Cardiac muscle cell (in vitro differentiated cells and primary cell): ENCODE data around the gene UQCRQ. TPM values are rescaled to one million over a fixed set of nuclear protein-coding genes. Genes with fewer than 3 reads are reported as not detected.

ENCODE experiments used
- DNase-seq, 2 donors: peaks; one replicate each; pipeline versions ENCODE4 v3.0.0 to v3.0.0-alpha.2; 2010 to 2017; ENCODE audit warnings: low read depth in 1 of 2, low spot score in 1 of 2
- H3K27ac ChIP-seq: fragments of 200-600 bp; sonication (generic); 2 replicates; pipeline ENCODE4 v1.5.1; 2016
- H3K27me3 ChIP-seq: fragments of 200-600 bp; sonication (generic); 2 replicates; pipeline ENCODE4 v1.6.0; 2016; ENCODE audit warnings: control low read depth
- H3K36me3 ChIP-seq: fragments of 200-600 bp; sonication (generic); 2 replicates; pipeline ENCODE4 v1.5.1; 2016; ENCODE audit warnings: control low read depth
- H3K4me1 ChIP-seq: fragments of 200-600 bp; sonication (generic); 2 replicates; pipeline ENCODE4 v1.8.1; 2017; ENCODE audit warnings: low read depth, mild to moderate bottlenecking, mixed run types
- H3K4me3 ChIP-seq: fragments of 200-600 bp; sonication (generic); 2 replicates; pipeline ENCODE4 v1.5.1; 2016; ENCODE audit warnings: mild to moderate bottlenecking
- H3K9me3 ChIP-seq: fragments of 200-600 bp; sonication (generic); 2 replicates; pipeline ENCODE4 v1.5.1; 2017; ENCODE audit warnings: low read depth, mild to moderate bottlenecking, control low read depth
- CTCF ChIP-seq: IDR thresholded peaks from 2 replicates; pipeline ENCODE4 v1.5.1; 2012; ENCODE audit warnings: low read depth, mild to moderate bottlenecking, low read length
- polyA plus RNA-seq: library from polyadenylated mRNA; unstranded; fragments of >200 nt; fragmentation: Nextera tagmentation; extraction: Ambion mirVana; gene quantifications from 2 replicates; pipeline ENCODE4 v1.2.1, GENCODE V29; 2016
- total RNA-seq: library from RNA; depleted of rRNA; stranded (reverse); fragments of >200 nt; gene quantifications from 2 replicates; pipeline ENCODE4 v1.2.3, GENCODE V29; 2016

Gene UQCRQ
- total and polyA plus RNA-seq, 2 experiments from 2014 or later: 97.0 to 1,297 TPM

- TF ChIP-seq CTCF: no peak
- Histone ChIP-seq H3K27ac (no peak within 1 kb of the TSS), H3K4me3 (peak within 1 kb of the TSS; percentile 47), H3K4me1 (no peaks in the 10 kb centered on the region), H3K27me3 (peaks cover 58% of the 10 kb centered on the region), H3K36me3 (no peaks in the 10 kb centered on the region), H3K9me3 (no peaks in the 10 kb centered on the region)
- peak; percentile 66 to 82 for DNase-seq
These were observed 35.9 kb upstream of the UQCRQ start, which contains the start of gene SHROOM1 for GRCh38 chr5:132830436-132831094. TSS of gene SHROOM1 (minus strand) at chr5:132830647. CDS start at chr5:132826140, 4,507 bp downstream.

GRCh38 chr5:132831095-132831860, 35.2 kb upstream of the UQCRQ start:
- Histone ChIP-seq H3K4me1 (no peaks in the 10 kb centered on the region), H3K9me3 (no peaks in the 10 kb centered on the region), H3K36me3 (no peaks in the 10 kb centered on the region), H3K4me3 (no peak overlapping the region), H3K27me3 (peaks cover 51% of the 10 kb centered on the region), H3K27ac (no peak overlapping the region)
- no peak for TF ChIP-seq CTCF
- DNase-seq: no peak

- no peak for TF ChIP-seq CTCF
- DNase-seq: no peak
- Histone ChIP-seq H3K27ac (no peak overlapping the region), H3K9me3 (no peaks in the 10 kb centered on the region), H3K4me3 (no peak overlapping the region), H3K4me1 (no peaks in the 10 kb centered on the region), H3K27me3 (peaks cover 38% of the 10 kb centered on the region), H3K36me3 (no peaks in the 10 kb centered on the region)
These were observed 33.8 kb upstream of the UQCRQ start for GRCh38 chr5:132832612-132833011.

- no peak for DNase-seq
- Histone ChIP-seq H3K27me3 (peaks cover 23% of the 10 kb centered on the region), H3K9me3 (no peaks in the 10 kb centered on the region), H3K4me1 (no peaks in the 10 kb centered on the region), H3K27ac (no peak overlapping the region), H3K36me3 (no peaks in the 10 kb centered on the region), H3K4me3 (no peak overlapping the region)
- no peak for TF ChIP-seq CTCF
These were observed 32.4 kb upstream of the UQCRQ start for GRCh38 chr5:132834057-132834456.

GRCh38 chr5:132836852-132837251, 29.6 kb upstream of the UQCRQ start:
- TF ChIP-seq CTCF: no peak
- DNase-seq: no peak
- Histone ChIP-seq H3K9me3 (no peaks in the 10 kb centered on the region), H3K36me3 (no peaks in the 10 kb centered on the region), H3K27me3 (peaks cover 4% of the 10 kb centered on the region), H3K4me1 (no peaks in the 10 kb centered on the region), H3K27ac (no peak overlapping the region), H3K4me3 (no peak overlapping the region)
